Tracheal epithelial cell (primary cell): Measurements from ENCODE around the gene FSIP1. TPM values are rescaled to one million over a fixed set of nuclear protein-coding genes. Genes with fewer than 3 reads are reported as not detected.

Experiments
- total RNA-seq: library from RNA; depleted of rRNA; stranded (reverse); fragments of >200 nt; gene quantifications from 2 replicates; pipeline ENCODE4 v1.2.1, GENCODE V29; 2014

The FSIP1 gene
- 9.4 and 14.5 TPM in 2 replicates for total RNA-seq

DNA sequence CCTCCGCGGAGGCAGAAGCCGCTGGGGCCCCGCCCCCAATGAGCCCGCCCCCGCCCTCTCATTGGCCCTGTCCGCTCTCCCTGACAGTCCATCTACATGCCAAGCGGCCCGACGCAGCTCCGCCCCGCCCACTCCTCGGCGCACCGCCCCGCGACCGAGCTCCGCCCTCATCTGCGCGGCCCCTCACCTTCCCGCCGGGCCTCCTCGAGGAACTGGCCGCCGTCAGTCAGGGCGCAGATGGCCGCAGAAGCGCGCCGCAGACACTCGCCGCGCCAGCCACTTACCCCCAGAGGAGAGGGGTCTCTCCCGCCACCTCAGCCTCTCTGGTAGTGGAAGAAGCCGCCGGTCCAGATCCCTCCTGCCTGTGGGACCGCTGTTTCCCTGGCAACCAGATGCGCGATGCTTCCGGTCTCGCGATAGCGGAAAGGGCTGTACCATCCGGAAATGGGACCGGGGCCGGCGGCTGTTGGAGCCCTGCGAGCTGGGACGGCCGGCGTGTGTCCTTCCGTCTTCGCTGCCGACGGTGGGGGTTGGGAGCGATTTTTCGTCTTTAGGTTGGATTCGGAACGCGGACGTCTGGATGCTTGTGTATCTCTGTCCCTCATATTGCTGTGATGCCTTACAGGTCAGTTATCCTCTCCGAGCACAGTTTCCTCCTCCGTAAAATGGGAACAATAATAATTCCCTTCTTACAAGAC lies at the start of gene FSIP1:
Gene FSIP1 (minus strand): TSS at position 401 of the 698 bp plus-strand sequence. CDS start 6,317 bp downstream, outside the sequence.

GRCh38 chr15:39580485-39581241 lies 202.0 kb downstream of the FSIP1 start, which contains the start of gene THBS1:
THBS1 (plus strand) TSS chr15:39581079; CDS start chr15:39581858, 779 bp downstream.

Other genes starting within 250 kb of the FSIP1 start
- gene THBS1, start 201.8 kb downstream of the FSIP1 start, total RNA-seq = 87.6 and 1,188 TPM in 2 replicates
- gene GPR176, start 137.4 kb upstream of the FSIP1 start, total RNA-seq = 2.6 and 23.9 TPM in 2 replicates
- 54.2 and 55.0 TPM in 2 replicates for gene EIF2AK4, start 151.3 kb upstream of the FSIP1 start, total RNA-seq